IPS-18c (cell line): ENCODE measurements around the gene ZIK1.
A peak's percentile ranks its signal among the peaks of the same experiment; 100 is the strongest.

ENCODE experiments used
- H3K4me3 ChIP-seq: 2 replicates; pipeline ENCODE4 v1.7.0; 2013; ENCODE audit warnings: low read depth, mild to moderate bottlenecking, low read length, moderate library complexity; ENCODE audit not compliant: insufficient read depth
- H3K9me3 ChIP-seq: one replicate; pipeline ENCODE4 v1.6.1; 2013; ENCODE audit warnings: mild to moderate bottlenecking, low read length, moderate library complexity; ENCODE audit not compliant: control insufficient read depth, insufficient read depth

Gene ZIK1

DNA sequence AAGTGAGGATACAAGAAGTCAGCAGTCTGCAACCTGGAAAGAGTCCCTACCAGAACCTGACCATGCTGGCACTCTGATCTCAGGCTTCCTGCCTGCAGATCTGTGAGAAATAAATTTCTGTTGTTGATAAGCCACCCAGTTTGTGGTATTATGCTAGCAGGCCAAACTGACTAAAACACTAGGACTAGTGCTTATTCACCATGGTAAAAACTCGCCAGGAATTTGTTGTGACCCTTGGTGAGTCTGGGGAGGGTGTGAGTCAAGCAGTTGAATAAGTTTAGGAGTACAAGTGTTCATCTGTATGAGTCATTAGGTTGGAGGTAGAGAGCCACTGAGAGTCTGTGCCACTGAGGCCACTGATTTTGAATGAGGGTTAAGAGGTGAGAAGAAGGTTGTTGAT lies 3.6 kb downstream of the ZIK1 start:
- peaks cover 32% of the 10 kb centered on the region for H3K9me3 ChIP-seq
- no peak overlapping the region for H3K4me3 ChIP-seq

DNA sequence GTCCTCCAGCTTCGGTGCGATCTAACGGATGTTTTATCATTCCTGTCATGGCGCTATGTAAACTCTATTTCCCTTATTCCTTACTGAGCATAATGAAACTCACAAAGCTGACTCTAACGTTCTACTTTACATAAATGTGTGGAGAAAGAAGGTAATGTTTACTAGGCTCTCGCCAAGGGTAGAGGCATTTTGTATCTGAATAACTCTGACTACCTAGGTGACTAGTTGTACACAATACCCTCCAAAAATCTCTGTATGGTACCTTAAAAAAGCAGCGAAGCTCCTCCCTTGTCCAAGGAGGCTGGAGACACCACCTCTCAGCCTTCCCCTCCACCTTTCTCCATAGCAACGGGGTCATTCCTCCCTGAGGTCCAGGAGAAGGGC lies 15.4 kb downstream of the ZIK1 start:
- Histone ChIP-seq H3K4me3 (peak overlapping the region; percentile 94; the same call in 1 of the 2 replicates), H3K9me3 (no peaks in the 10 kb centered on the region)

DNA sequence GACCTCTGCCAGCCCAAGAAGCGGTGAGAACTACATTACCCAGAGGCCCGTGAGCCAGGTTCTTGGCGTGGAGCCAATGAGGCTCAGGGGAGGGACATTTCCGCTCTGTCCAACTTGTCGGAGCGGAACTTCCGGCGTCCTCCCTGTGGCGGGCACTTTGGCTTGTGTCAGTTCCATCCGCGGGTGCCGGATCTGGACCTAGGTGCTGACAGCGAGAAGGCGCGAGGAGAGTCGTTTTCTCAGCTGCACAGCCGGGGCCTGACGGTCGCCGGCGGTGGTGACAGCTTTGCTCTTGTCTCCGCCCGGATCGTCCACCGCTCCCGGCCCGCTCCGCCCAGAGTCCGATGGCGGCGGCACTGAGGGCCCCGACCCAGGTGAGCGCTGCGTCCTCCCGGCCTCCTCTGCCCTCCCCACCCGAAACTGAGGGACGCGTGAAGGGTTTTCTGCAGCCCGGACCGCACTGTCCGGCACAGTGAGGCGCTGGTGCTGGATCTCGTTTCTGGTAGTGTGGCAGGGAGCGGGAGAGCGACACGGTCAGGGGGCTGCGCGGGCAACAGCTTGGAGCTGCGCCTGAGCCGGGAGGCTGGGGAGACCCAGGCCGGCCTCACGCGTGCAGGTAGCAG lies 15.9 kb downstream of the ZIK1 start, which contains the start of gene ZNF530:
Gene ZNF530 (plus strand): TSS at position 125 of the 623 bp plus-strand sequence. CDS start 4,461 bp downstream, outside the sequence.
- Histone ChIP-seq H3K9me3 (no peaks in the 10 kb centered on the region), H3K4me3 (peak within 1 kb of the TSS; percentile 94)

DNA sequence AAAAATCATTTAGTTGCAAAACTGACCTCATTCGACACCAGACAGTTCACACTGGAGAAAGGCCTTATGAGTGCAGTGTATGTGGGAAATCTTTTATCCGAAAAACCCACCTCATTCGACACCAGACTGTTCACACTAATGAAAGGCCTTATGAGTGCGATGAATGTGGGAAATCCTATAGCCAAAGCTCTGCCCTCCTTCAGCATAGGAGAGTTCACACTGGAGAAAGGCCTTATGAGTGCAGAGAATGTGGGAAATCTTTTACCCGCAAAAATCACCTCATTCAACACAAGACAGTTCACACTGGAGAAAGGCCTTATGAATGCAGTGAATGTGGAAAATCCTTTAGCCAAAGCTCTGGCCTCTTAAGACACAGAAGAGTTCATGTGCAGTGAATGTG lies 23.0 kb downstream of the ZIK1 start:
- H3K4me3 ChIP-seq, result no peak overlapping the region
- H3K9me3 ChIP-seq, result no peaks in the 10 kb centered on the region

DNA sequence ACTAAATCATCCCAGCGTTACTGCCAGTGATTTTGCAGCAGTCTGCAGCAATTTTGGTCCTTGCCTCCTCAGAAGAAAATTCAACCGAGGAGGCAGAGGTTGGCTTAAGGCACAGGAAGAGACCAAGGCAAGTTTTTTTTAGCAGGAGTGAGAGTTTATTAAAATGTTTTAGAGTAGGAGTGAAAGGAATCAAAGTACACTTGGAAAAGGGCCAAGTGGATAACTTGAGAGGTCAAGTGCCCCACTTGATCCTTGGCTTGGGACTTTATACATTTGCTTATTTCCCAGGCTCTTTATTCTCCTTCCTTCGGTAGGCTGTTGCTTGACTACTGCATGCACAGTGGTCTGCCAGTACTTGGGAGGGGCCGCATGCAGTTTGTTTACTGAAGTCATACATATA lies 27.2 kb downstream of the ZIK1 start:
- Histone ChIP-seq H3K4me3 (no peak overlapping the region), H3K9me3 (peaks cover 8% of the 10 kb centered on the region)

DNA sequence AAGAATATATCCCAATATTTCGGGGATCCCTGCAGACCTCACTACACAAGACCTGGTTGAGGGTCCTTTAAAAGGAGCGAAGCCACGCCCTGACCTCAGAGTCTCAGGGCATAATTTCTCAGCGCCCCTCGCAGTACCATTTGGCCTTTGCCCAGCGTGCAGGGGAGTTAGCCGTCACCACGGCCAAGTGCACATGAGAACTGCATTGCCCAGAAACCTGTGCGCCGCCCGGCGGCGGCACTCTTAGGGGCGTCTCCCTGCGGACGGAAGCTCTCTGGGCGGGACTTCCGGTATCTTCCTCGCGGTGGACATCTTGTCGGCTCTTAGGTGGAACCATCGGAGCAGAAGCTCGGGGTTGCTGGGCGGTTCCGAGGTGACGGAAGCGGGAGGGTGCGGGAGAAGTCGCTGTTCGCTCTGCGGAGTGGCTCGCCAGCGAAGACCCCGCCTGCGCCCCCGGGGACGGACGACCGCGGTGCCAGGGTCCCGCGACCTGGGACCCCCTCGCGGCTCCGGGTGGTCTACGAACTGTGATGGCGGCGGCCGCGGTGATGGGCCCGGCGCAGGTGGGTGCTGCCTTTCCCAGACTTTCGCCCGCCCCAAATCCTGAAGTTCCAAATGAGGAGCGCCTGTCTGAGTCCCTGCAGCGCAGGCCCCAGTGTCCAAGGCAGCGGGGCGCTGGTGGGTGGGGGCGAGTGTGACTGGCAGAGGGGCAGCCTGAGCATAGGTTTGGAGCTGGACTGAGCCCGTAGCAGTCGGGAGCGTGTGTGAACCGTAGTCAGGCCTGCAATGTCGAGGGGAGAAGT lies 30.2 kb downstream of the ZIK1 start, which contains the start of gene ZNF134:
Gene ZNF134 (plus strand): TSS at position 302 of the 803 bp plus-strand sequence. CDS start 5,227 bp downstream, outside the sequence.
- H3K4me3 ChIP-seq, result peak within 1 kb of the TSS; percentile 94
- peaks cover 36% of the 10 kb centered on the region for H3K9me3 ChIP-seq

DNA sequence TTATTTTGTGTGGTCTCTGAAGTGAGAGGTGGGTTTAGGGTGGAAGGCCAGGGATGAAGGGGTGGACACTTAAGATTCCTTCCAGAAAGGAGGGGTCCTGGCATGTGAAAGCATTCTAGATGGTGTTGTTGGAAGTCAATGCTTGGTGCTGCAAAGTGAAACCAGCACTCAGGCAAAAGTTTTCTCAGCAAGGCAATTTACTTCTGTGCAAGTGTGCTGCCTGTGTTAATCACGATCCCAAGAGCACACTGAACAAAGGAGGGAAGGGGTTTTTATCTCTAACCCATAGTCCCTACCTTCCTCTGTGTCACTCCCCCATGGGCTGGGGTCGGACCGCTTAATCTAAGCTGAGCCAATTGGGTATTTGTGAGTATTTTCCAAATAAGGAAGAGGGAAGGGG lies 31.4 kb downstream of the ZIK1 start:
- peak overlapping the region; percentile 94 for H3K4me3 ChIP-seq
- H3K9me3 ChIP-seq, result peaks cover 48% of the 10 kb centered on the region

DNA sequence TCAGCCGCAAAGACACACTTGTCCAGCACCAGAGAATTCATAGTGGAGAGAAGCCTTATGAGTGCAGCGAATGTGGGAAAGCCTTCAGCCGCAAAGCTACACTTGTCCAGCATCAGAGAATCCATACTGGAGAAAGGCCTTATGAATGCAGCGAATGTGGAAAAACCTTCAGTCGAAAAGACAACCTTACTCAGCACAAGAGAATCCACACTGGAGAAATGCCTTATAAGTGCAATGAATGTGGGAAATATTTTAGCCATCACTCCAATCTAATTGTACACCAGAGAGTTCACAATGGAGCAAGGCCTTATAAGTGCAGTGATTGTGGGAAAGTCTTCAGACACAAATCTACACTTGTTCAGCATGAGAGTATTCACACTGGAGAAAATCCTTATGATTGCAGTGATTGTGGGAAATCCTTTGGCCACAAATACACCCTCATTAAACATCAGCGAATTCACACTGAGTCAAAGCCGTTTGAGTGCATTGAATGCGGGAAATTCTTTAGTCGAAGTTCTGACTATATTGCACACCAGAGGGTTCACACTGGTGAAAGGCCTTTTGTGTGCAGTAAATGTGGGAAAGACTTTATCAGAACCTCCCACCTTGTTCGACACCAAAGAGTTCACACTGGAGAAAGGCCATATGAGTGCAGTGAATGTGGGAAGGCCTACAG lies 36.9 kb downstream of the ZIK1 start:
- H3K9me3 ChIP-seq, result peaks cover 67% of the 10 kb centered on the region
- peak overlapping the region; percentile 2 for H3K4me3 ChIP-seq

DNA sequence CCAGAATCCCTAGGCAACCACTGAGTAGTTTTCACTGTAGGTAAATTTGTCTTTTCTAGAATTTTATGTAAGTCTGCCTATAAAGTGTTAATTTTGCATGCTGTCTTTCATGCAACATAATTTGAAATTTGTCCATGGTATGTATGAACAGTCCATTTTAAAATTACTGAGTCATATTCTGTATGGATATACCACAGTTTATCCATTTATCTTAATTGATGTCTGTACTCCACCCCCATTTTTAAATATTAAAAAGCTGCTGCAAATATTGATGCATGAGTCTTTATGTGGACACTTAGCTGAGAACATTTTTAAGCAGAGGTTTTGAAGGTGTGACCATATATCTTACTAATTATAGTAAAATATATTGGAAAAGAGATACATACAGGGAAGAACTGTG lies 39.1 kb downstream of the ZIK1 start:
- Histone ChIP-seq H3K9me3 (peaks cover 45% of the 10 kb centered on the region), H3K4me3 (no peak overlapping the region)

DNA sequence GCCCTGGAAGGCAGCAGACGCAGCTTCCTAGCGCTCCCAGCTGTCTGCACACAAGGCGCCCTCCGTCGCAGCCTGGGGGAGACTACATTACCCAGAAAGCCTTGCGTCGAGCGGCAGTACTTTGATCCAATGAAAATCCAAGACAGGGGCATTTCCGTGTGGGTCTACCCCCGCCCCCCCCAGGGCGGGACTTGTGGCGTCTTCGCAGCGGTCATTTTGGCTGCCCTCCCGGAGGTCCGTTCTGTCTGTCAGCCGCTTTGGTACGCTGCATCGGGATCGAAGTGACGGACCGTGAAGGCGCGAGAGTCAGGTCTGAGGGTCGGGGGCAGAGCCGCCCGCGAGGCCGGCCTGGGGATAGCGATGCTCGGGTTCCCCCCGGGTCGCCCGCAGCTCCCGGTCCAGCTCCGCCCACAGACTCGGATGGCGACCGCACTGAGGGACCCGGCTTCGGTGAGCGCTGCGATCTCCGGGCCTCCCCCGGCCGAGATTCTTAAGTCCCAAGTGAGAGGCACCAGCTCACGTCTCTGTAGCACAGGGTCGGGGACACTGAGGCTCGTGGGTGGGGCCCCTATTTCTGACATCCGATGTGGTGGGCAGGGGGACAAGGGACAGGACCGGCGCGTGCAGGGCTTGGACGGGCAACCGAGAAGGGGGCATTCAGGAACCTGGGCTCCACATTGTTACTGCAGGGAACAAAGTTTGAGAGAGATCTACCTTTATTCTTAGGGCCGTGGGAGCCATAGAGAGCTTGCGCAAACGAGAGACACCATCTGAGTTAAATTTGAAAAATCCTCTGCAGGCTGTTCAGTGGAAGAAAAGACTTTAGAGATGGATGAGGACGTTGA lies 49.3 kb downstream of the ZIK1 start, which contains the start of gene ZNF211:
Gene ZNF211 (plus strand): TSS at position 182 of the 845 bp plus-strand sequence. CDS start 179 bp downstream, at position 361.
- peak within 1 kb of the TSS; percentile 96 for H3K4me3 ChIP-seq
- H3K9me3 ChIP-seq, result no peaks in the 10 kb centered on the region

DNA sequence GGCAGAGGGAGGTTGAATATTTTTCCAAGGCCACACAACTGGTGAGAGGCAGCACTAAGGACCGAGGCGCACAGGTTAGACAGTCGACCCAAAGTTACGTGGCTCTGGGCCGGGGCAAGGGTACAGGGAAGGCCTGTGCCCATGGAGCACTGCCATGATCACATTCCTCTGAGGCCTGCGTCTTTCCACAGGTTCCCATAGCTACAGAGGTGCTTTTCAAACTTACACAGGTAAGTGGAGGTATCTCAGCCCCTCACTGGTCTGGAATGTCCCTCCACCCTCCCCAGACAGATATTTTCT lies 49.8 kb downstream of the ZIK1 start:
- Histone ChIP-seq H3K4me3 (peak overlapping the region; percentile 96), H3K9me3 (no peaks in the 10 kb centered on the region)

DNA sequence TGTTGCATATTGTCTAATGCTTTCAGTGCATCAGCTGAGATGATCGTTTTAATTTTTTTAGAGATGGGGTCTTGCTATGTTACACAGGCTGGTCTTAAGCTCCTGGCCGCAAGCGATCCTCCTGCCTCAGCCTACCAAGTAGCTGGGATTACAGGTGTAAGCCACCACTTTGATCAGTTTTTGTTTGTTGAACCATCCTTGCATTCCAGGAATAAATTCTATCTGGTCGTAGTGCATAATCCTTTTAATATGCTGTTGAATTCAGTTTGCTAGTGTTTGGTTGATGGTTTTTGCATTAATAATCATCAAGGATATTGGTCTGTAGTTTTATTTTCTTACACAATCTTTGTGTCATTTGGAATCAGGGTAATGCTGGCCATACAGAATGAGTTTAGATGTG lies 53.4 kb downstream of the ZIK1 start:
- peaks cover 7% of the 10 kb centered on the region for H3K9me3 ChIP-seq
- H3K4me3 ChIP-seq, result no peak overlapping the region

DNA sequence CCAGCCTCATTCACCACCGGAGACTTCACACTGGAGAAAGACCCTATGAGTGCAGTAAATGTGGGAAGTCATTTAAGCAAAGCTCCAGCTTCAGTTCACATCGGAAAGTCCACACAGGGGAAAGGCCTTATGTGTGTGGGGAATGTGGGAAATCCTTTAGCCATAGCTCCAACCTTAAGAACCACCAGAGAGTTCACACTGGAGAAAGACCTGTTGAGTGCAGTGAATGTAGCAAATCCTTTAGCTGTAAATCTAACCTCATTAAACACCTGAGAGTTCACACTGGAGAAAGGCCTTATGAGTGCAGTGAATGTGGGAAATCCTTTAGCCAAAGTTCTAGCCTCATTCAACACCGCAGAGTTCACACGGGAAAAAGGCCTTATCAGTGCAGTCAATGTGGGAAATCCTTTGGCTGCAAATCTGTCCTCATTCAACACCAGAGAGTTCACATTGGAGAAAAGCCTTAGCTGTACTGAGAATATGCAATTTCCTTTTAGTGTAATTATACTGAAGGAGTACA lies 57.8 kb downstream of the ZIK1 start:
- Histone ChIP-seq H3K4me3 (no peak overlapping the region), H3K9me3 (peaks cover 7% of the 10 kb centered on the region)

DNA sequence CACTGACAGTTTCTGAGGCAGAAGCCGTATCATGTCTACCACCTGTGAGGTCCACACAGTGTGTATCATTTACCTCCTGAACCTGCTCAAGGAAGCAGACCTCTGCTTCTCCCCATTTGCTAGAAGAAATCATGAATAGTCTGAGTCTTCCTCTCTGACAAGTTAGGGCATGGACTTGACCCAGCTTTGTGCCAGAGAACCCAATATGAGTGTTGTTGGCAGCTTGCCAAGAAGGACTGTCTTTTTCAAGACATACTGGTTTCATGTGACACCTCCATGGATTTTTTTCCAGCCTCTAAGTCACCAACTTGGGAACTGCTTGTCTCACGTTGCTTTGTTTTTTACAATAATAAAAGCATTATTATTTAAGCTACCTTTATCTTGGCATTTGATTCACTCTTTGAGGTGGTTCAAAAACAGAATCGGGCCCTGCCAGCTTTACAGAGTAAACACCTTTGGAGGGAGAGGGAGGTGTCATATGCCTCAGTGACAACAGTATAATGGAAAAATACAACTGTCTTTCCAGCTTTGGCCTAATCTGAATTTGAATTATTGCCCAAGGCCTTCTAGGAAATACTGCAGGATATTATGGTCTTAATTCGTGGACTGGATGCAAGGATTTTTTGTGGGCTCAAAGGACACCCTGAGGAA lies 58.6 kb downstream of the ZIK1 start:
- H3K4me3 ChIP-seq, result no peak overlapping the region
- peaks cover 7% of the 10 kb centered on the region for H3K9me3 ChIP-seq
